ENCODE results near the gene INPP5D.
"Not testable (repeated sequence)": the region's sequence is repeated elsewhere in the genome, so short reads cannot be mapped to it uniquely, and the experiment has no call there.

The INPP5D gene

GRCh38 chr2:233152541-233152940 is 92.4 kb downstream of the INPP5D start:
- DNase-seq, result no peak

- DNase-seq, result no peak
Measured at GRCh38 chr2:233153146-233153798, 93.1 kb downstream of the INPP5D start.

- DNase-seq, result no peak
Measured at GRCh38 chr2:233156001-233156400, 95.9 kb downstream of the INPP5D start.

GRCh38 chr2:233156461-233156860 is 96.3 kb downstream of the INPP5D start:
- DNase-seq, result not testable (repeated sequence)

DNA sequence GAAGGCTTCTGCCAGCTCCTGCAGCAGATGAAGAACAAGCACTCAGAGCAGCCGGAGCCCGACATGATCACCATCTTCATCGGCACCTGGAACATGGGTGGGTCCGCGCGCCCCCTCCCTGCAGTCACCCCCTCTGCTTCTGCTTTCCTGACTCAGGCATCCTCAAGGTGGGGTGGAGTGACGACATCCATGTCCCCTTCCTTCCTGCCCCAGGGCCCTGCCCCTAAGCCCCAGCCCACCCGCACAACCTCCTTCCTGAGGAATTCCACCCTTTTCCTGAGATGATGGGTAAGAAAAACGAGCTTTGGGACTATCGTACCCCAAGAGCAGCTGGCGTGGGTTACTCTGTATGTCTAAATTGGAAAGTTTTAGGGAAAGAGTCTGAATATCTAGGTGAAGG is 101.6 kb downstream of the INPP5D start:
- DNase-seq, result no peak

DNA sequence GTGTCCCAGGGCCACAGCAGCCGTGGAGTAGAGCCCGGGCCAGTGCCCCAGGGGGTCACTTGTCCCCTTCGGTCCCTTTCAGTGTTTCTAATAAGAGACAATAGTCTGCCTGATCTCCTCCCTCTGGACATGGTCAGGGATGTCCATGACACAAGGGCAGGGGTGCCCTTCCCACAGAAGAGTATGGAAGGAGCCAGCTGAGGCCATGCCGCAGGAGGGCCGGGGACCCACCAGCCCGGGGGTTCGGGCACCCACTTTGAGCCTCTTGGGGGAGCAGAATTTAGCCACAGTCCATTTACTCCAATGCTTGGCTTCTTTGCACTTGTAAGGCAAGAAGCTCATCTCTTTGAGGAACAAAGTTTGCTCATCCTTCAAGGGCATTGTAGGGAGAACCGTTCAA is 102.6 kb downstream of the INPP5D start:
- DNase-seq, result no peak

GRCh38 chr2:233163486-233164103 is 103.5 kb downstream of the INPP5D start:
- DNase-seq, result no peak

GRCh38 chr2:233164128-233164635 is 104.0 kb downstream of the INPP5D start:
- DNase-seq, result no peak

DNA sequence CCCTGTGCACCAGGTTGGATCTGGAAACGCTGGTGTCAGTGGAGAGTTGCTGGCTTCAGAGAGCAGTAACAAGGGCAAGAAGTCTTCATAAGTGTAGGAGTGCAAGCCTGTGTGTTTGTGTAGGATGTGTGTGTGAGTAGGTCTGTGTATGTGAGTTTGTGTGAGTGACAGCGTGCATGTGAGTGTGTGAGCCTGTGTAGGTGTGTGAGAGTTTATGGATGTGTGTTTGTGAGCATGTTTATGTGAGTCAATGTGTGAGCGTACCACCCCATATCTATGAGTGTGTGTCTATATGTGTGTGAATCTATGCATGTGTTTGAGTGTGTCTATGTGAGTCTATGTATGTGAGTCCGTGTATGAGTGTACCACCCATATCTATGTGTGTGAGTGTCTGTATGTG is 104.8 kb downstream of the INPP5D start:
- no peak for DNase-seq

GRCh38 chr2:233165543-233165894 is 105.4 kb downstream of the INPP5D start:
- no peak for DNase-seq

DNA sequence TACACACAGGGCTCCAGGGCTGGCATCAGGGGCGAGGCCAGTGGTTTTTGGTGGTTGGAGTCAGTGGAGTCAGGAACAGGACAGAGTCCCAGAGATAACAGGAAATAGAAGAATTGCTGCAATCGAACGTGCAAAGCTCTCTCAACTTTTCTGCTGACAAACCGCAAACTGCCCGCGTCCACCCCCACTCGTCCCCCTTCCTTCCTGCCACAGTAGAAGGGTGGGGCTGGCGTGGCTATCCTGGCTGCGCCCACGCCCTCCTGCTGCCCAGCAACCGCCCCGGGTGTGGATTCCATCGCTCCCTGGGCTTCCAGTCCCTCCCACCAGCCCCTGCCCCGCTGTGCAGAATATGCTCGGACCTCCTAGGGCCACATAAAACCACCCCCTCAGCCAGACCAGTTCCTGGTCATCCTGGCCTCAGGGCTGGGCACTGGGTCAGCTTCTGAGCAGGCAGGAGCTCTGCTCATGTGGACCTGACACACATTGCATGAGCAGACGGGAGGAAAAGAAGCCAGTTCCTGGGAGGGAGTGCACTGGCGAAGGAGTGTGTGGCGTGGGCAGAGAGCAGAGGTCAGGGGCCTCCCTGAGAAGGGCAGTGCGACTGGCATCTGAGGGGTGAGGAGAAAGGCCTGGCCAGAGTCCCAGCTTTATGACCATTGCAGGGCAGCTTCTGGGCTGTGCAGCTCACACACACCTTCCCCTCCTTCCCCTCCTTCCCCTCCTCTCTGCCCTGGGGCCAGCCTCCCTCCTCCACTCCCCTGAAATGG is 105.9 kb downstream of the INPP5D start:
- peak; percentile 42 to 44 for DNase-seq

- DNase-seq, result no peak
Measured at GRCh38 chr2:233168445-233168844, 108.3 kb downstream of the INPP5D start.

DNA sequence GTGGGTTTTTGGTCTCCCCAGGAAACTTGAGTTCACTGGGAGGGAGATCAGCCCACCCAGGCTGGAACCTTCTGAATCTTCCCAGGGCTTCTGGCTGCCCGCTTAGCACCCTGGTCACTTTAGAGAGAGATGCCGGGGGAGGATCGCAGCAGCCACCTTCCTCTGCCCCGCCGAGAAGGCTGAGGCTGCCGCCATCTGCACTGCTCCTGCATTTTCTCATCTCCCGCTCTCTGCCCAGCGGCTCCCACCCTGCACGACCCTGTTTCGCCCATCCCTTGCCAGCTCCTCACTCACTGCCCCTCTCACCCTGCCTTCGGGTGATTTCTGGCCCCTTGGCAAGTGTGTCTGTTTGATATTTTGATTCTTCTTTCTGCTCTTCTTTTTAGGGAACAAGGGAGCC is 108.8 kb downstream of the INPP5D start:
- no peak for DNase-seq

GRCh38 chr2:233171344-233171743 is 111.2 kb downstream of the INPP5D start:
- no peak for DNase-seq

- DNase-seq, result no peak
Measured at GRCh38 chr2:233173115-233173514, 113.0 kb downstream of the INPP5D start.

DNA sequence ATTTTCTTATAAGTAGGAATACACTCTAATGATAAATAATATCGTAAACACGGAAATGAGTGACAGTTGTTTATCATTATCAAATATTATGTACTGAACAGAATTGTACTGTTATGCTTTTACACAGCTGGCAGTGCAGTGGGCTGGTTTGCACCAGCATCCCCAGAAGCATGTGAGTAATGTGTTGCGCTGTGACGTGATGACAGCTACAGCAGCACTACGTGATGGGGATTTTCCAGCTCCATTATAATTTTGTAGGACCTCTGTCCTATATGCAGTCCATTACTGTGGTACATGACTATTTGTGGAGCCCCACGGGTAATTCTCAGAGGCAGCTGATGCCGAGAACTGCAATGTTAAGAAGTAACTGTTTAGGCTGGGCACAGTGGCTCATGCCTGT is 114.0 kb downstream of the INPP5D start:
- no peak for DNase-seq

GRCh38 chr2:233178994-233179847 is 119.1 kb downstream of the INPP5D start:
- no peak for DNase-seq

DNA sequence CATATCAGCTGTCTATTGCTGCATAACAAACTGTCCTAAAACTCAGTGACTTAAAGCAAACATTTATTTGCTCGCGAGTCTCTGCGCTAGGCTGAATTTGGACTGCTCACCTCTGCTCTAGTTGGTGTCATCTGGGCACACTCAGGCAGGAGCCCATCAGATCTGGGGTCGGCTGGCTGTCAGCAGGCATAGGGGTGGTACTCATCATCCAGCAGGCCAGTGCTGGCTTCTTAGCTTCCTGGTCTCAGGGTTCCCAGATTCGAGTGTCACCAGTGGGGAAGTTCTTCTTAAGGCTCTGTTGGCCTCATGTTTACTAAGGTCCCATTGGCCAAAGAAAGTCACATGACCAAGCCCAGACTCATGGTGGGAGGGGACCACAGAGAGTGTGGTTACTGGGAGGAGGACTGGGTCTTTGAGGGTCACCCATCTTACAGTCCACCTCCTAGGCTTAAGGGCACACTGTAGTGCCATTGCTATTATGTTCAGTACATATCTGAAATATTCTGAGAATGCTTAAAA is 119.8 kb downstream of the INPP5D start:
- peak in 1 of 2 donors; percentile 16 for DNase-seq

GRCh38 chr2:233183869-233184418 is 123.8 kb downstream of the INPP5D start:
- DNase-seq, result no peak

GRCh38 chr2:233184669-233185068 is 124.5 kb downstream of the INPP5D start:
- DNase-seq, result no peak

DNA sequence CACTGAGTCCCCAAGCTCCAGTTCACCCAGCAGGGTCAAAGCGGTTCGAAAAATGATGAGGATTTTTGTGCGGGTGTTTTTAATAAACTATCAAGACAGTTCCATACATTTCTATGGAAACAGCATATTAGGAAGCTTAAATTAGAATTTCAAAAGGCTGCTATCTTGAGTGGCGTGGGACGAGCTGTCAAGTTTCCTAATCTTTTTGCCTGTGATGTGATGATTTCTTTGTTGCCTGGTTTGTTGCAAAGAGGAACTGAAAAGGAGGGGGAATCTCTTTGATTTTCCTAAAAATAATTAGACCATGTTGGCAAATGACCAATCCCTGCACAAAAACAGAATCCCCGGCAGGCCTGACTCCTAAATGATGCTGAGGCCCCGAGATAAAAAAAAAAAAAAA is 125.2 kb downstream of the INPP5D start:
- DNase-seq, result no peak

DNA sequence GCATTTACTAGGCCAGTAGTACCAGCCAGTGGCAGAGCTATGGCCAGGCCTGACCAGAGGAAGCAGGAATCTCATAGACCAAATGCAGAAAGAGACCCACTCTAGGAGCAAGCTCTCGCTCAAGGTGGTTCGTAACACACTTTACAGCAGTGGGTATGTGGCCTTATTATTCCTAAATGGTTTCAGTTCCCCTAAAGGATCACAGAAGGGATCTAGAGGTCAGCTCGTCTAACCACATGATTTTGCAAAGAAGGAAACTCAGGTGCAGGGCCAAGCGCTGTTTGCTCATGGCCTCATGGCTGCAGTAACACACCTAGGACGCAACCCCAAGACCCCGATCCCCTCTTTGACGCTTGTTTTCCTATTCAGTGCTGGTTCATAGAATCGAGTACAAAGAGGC is 125.8 kb downstream of the INPP5D start:
- DNase-seq, result no peak

- no peak for DNase-seq
Measured at GRCh38 chr2:233186851-233187250, 126.7 kb downstream of the INPP5D start.

Measured in CD4-positive, alpha-beta T cell treated with Interferon alpha-2 for 1 hour (primary cell).